ENCODE measurements around the gene CZIB.

DNA sequence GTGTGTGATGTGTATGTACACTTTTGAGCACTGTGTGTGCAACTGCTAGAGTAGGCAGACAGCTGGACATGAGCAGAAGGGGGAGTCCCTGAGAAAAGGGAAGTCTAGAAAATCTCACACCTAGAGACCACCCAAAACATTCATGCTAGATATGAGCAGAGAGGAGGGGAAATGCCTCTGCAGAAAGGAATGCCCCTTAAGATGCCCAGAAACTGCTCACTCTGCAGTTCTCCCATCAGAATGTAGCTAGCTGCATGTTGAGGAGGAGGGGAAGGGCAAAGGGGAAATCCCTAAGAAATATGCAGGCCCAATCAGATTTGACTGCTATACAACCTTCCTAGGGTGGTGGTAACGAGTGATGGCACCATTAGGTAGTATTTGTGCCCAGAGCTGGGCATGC is 49.7 kb upstream of the CZIB start:
- TF ChIP-seq, protein P1, sequence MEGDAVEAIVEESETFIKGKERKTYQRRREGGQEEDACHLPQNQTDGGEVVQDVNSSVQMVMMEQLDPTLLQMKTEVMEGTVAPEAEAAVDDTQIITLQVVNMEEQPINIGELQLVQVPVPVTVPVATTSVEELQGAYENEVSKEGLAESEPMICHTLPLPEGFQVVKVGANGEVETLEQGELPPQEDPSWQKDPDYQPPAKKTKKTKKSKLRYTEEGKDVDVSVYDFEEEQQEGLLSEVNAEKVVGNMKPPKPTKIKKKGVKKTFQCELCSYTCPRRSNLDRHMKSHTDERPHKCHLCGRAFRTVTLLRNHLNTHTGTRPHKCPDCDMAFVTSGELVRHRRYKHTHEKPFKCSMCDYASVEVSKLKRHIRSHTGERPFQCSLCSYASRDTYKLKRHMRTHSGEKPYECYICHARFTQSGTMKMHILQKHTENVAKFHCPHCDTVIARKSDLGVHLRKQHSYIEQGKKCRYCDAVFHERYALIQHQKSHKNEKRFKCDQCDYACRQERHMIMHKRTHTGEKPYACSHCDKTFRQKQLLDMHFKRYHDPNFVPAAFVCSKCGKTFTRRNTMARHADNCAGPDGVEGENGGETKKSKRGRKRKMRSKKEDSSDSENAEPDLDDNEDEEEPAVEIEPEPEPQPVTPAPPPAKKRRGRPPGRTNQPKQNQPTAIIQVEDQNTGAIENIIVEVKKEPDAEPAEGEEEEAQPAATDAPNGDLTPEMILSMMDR (IDR thresholded peaks at IDR 0.05), result no peak
- TF ChIP-seq POLR2A (IDR thresholded peaks at IDR 0.05) (no peak), POLR2AphosphoS5 (IDR thresholded peaks at IDR 0.05) (no peak)
